Heart right ventricle (tissue), 16 donors: ENCODE results near the gene DNHD1. TPM values are rescaled to one million over a fixed set of nuclear protein-coding genes. Genes with fewer than 3 reads are reported as not detected.

Source experiments
- ATAC-seq, 8 donors: fragments of 200-7000 bp; cut with Tn5 transposase; one replicate each; pipeline ENCODE4 v1.9.1; 2020; ENCODE audit warnings: mild to moderate bottlenecking in 8 of 8, moderate library complexity in 8 of 8, moderate number of reproducible peaks in 1 of 8
- DNase-seq, 2 donors: peaks; one replicate each; pipeline ENCODE4 v3.0.0-alpha.2; 2020
- H3K27ac ChIP-seq, 10 donors: fragments of 200-600 bp; sonication (generic) in 2 of 10; one replicate each; pipeline versions ENCODE4 v1.5.0 to v1.8.0; 2020 to 2022; ENCODE audit warnings: mild to moderate bottlenecking in 3 of 10
- H3K27me3 ChIP-seq, 7 donors: fragments of 200-600 bp; one replicate each; pipeline ENCODE4 v1.8.0; 2021 to 2022; ENCODE audit warnings: mild to moderate bottlenecking in 2 of 7
- H3K36me3 ChIP-seq, 9 donors: fragments of 200-600 bp; sonication (generic) in 1 of 9; one replicate each; pipeline versions ENCODE4 v1.5.0 to v1.8.0; 2020 to 2022; ENCODE audit warnings: mild to moderate bottlenecking in 2 of 9
- H3K4me1 ChIP-seq, 9 donors: fragments of 200-600 bp; sonication (generic) in 1 of 9; one replicate each; pipeline versions ENCODE4 v1.5.0 to v1.8.0; 2020 to 2022; ENCODE audit warnings: mild to moderate bottlenecking in 4 of 9
- H3K4me3 ChIP-seq, 10 donors: fragments of 200-600 bp; sonication (generic) in 2 of 10; one replicate each; pipeline versions ENCODE4 v1.5.0 to v1.8.0; 2020 to 2022; ENCODE audit warnings: mild to moderate bottlenecking in 7 of 10, moderate library complexity in 2 of 10
- H3K9me3 ChIP-seq, 11 donors: fragments of 200-600 bp in 10 of 11; sonication (generic) in 2 of 11; one replicate each; pipeline versions ENCODE4 v1.5.0 to v1.8.0; 2013 to 2022; ENCODE audit warnings: mild to moderate bottlenecking in 2 of 11, control low read depth in 1 of 11, moderate library complexity in 1 of 11
- WGBS, 2 donors: extraction: QIAGEN DNeasy Blood & Tissue Kit; methylation state at CpG; one replicate each; pipeline ENCODE4 v1.1.7; 2013; ENCODE audit warnings: inconsistent platforms in 1 of 2; 5-methylcytosine and 5-hydroxymethylcytosine counted together
- intact Hi-C, 10 donors: fragments of 100-400 bp; cut with DNase I; formaldehyde crosslinking; loops; one replicate each; pipeline versions ENCODE4 v1.11.1 to v1.14.2; 2022
- polyA plus RNA-seq, 2 donors: library from polyadenylated mRNA; stranded (reverse); fragments of 200-250 nt; gene quantifications; one replicate each; pipeline ENCODE4 v1.2.3, GENCODE V29; 2013
- total RNA-seq, 10 donors: library from RNA; stranded (reverse); fragmentation: NEBNext Ultra II Directional in 3 of 10; extraction: Animal tissue kit (Norgen Biotek cat#: 25700) in 3 of 10; gene quantifications; one replicate each; pipeline versions ENCODE4 v1.2.1 to v1.2.4, GENCODE V29; 2021 to 2023
- TF ChIP-seq, protein P1 (sequence below), 9 donors: fragments of 200-600 bp; sonication (generic) in 2 of 9; IDR thresholded peaks; one replicate each; pipeline versions ENCODE4 v1.5.0 to v1.8.0; 2021 to 2022; ENCODE audit warnings: antibody characterized with exemption in 9 of 9, mild to moderate bottlenecking in 5 of 9, moderate library complexity in 1 of 9
- donor health status: Arrhythmogenic right ventricular cardiomyopathy.
- donor health status: ischemic (EF 13 %, LVEDD 7.1; RV severe dilation, severe dysfunction).
- donor health status: healthy with polysubstance abuse.
- donor health status: DM: no; HTN: yes; CAD: no.
- donor health status: DM: no; HTN: no; CAD: no.
- donor health status: ischemic (EF 25% LVEDD 6.9; RV normal size, moderate dysfunction).
- donor health status: ischemic (EF 25% LVEDD 5.7; RV mildly dilated, moderate dysfunction).
- donor health status: healthy.
- donor health status: DM: yes; HTN: yes; CAD: no.
- donor health status: Ischemic cardiomyopathy.
- donor health status: ischemic (EF 35%, LVEDD 5.7; RV mildly dilated, moderate dysfunction).
- donor health status: nonischemic (EF 11% LVEDD 7.7; RV severe dilation, severe dysfunction).
- donor health status: DM: yes; HTN: yes; CAD: no.
- donor health status: PGD.
- donor health status: ischemic (EF 29% LVEDD 5.4; RV normal size, mild dysfunction).
- donor health status: nonischemic (EF 23%, LVEDD 6.1; RV moderate dilation, normal function).

The DNHD1 gene
- total and polyA plus RNA-seq, 12 donors: 1.7 to 13.8 (median 6.5) TPM

DNA sequence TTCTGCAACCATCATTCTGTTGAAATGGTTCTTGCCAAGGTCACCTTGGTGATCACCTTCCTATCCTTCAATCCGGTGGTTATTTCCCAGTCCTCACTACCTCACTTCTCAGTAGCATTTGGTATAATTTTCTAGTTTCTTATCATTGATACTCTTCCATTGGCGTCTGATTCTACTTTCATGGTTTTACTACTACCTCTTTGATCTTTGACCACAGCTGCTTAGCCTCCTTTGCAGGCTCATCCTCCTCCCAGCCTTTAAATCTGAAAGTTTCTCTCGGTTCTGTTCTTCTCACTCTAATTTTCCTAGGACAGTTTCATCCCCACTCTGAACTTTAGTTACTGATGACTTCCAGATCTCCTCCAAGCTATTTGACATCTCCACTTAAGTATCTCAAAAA lies 10.8 kb upstream of the DNHD1 start:
- WGBS, 2 donors: 86% methylated on average over 3 of the region's 3 CpGs
- TF ChIP-seq, protein P1, sequence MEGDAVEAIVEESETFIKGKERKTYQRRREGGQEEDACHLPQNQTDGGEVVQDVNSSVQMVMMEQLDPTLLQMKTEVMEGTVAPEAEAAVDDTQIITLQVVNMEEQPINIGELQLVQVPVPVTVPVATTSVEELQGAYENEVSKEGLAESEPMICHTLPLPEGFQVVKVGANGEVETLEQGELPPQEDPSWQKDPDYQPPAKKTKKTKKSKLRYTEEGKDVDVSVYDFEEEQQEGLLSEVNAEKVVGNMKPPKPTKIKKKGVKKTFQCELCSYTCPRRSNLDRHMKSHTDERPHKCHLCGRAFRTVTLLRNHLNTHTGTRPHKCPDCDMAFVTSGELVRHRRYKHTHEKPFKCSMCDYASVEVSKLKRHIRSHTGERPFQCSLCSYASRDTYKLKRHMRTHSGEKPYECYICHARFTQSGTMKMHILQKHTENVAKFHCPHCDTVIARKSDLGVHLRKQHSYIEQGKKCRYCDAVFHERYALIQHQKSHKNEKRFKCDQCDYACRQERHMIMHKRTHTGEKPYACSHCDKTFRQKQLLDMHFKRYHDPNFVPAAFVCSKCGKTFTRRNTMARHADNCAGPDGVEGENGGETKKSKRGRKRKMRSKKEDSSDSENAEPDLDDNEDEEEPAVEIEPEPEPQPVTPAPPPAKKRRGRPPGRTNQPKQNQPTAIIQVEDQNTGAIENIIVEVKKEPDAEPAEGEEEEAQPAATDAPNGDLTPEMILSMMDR (IDR thresholded peaks at IDR 0.05): no peak
- no peak overlapping the region for H3K27ac ChIP-seq

DNA sequence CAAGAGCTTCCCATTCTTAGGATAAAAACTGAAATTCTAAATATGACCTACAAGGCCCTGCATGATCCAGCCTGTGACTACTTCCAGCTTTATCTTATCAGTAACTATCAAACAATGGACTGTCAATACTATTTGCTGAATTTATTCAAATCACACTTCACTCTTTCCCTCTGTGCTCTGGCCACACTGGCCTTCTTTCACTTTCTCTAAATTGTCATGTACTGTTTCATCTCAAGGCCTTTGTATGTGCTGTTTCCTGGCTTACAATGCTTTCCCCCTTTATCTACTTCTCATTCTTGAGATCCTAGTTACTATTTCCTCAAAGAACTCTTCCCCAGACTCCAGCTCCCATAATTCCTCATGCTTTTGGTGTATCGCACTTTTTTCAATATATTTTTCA lies 10.1 kb upstream of the DNHD1 start:
- DNase-seq: no peak
- TF ChIP-seq, protein P1 (IDR thresholded peaks at IDR 0.05): no peak
- 91 to 96% methylated on average over 1 of the region's 1 CpG for WGBS, 2 donors
- H3K4me3 ChIP-seq: no peak overlapping the region
- intact Hi-C loops: no loop called here
- no peak for ATAC-seq
- no peaks in the 10 kb centered on the region for H3K9me3 ChIP-seq
- H3K36me3 ChIP-seq: peaks cover 0 to 98% (median 21%) of the 10 kb centered on the region in 9 donors
- H3K4me1 ChIP-seq: peaks cover 2 to 18% (median 11%) of the 10 kb centered on the region in 9 donors
- H3K27me3 ChIP-seq: no peaks in the 10 kb centered on the region
- H3K27ac ChIP-seq: no peak overlapping the region

More for the DNA sequence above, 10.8 kb upstream of the DNHD1 start:
- H3K36me3 ChIP-seq: peaks cover 0 to 91% (median 21%) of the 10 kb centered on the region in 9 donors
- no peak overlapping the region for H3K4me3 ChIP-seq
- H3K4me1 ChIP-seq: peaks cover 3 to 21% (median 13%) of the 10 kb centered on the region in 9 donors
- no peak for ATAC-seq
- no peaks in the 10 kb centered on the region for H3K9me3 ChIP-seq
- DNase-seq: no peak
- intact Hi-C loops: no loop called here
- H3K27me3 ChIP-seq: no peaks in the 10 kb centered on the region

GRCh38 chr11:6488342-6488741 lies 8.7 kb upstream of the DNHD1 start:
- WGBS, 2 donors: 90 to 91% methylated on average over 6 of the region's 6 CpGs
- ATAC-seq (no peak), DNase-seq (no peak)
- Histone ChIP-seq H3K4me1 (peaks cover 0 to 4% (median 0%) of the 10 kb centered on the region in 9 donors), H3K4me3 (no peak overlapping the region), H3K36me3 (peaks cover 0 to 100% (median 21%) of the 10 kb centered on the region in 9 donors), H3K9me3 (no peaks in the 10 kb centered on the region), H3K27ac (no peak overlapping the region), H3K27me3 (no peaks in the 10 kb centered on the region)
- TF ChIP-seq, protein P1 (IDR thresholded peaks at IDR 0.05): no peak
- intact Hi-C loops: no loop called here

- Histone ChIP-seq H3K36me3 (peaks cover 0 to 100% (median 16%) of the 10 kb centered on the region in 9 donors), H3K27me3 (no peaks in the 10 kb centered on the region), H3K4me3 (no peak overlapping the region), H3K27ac (no peak overlapping the region), H3K9me3 (no peaks in the 10 kb centered on the region), H3K4me1 (no peaks in the 10 kb centered on the region)
- TF ChIP-seq, protein P1 (IDR thresholded peaks at IDR 0.05): no peak
- WGBS, 2 donors: 97 to 98% methylated on average over 3 of the region's 3 CpGs
- ATAC-seq: no peak
- DNase-seq: no peak
- intact Hi-C loops: no loop called here
Measured at GRCh38 chr11:6488821-6489220, 8.3 kb upstream of the DNHD1 start.
